Measurements from ENCODE around the gene EXPH5. TPM values are rescaled to one million over a fixed set of nuclear protein-coding genes. Genes with fewer than 3 reads are reported as not detected.

EXPH5 gene
- total and polyA plus RNA-seq, 12 donors = 0.14 to 7.4 (median 0.98) TPM

- intact Hi-C loops (cut with DNase I) = no loop called here
- Histone ChIP-seq H3K27me3 (no peaks in the 10 kb centered on the region), H3K9me3 (replicated peaks in 1 of 3) (no peaks in the 10 kb centered on the region), H3K4me1 (replicated peaks in 1 of 2) (no peaks in the 10 kb centered on the region), H3K4me3 (no peak overlapping the region), H3K27ac (no peak overlapping the region), H3K36me3 (replicated peaks in 1 of 2) (no peaks in the 10 kb centered on the region)
- WGBS, 4 donors = 91 to 100% (median 96%) methylated on average over 2 of the region's 2 CpGs
- DNase-seq = no peak
- TF ChIP-seq CTCF (IDR thresholded peaks at IDR 0.05) = no peak
- TF ChIP-seq POLR2A (IDR thresholded peaks at IDR 0.05) = no peak
Observed at GRCh38 chr11:108558222-108558621, 35.3 kb downstream of the EXPH5 start.

DNA sequence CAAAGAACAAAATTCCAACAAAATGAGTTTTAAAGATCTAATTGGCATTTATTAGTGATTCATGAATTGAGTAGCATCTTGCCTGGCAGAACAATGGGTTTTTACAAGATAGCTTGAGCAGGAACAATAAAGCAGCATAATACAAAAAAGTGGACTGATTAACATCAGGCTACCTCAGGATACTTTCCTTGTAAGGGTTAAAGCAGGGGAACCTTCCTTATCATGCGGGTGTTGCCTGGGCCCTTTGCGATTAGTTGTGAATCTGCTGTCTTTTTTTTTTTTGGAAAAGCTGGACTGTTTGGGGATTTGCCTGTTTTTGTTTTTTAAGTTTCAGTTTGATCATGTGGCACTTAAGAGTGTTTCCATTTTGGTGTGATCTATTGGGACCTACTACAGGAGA lies 37.5 kb downstream of the EXPH5 start:
- Histone ChIP-seq H3K27ac (no peak overlapping the region), H3K9me3 (replicated peaks in 1 of 3) (no peaks in the 10 kb centered on the region), H3K4me1 (replicated peaks in 1 of 2) (no peaks in the 10 kb centered on the region), H3K4me3 (no peak overlapping the region), H3K36me3 (replicated peaks in 1 of 2) (no peaks in the 10 kb centered on the region), H3K27me3 (no peaks in the 10 kb centered on the region)
- WGBS, 4 donors = 57 to 81% (median 65%) methylated on average over 2 of the region's 2 CpGs
- TF ChIP-seq CTCF (IDR thresholded peaks at IDR 0.05) (no peak), POLR2A (IDR thresholded peaks at IDR 0.05) (no peak)
- no peak for DNase-seq
- intact Hi-C loops (cut with DNase I) = no loop called here

GRCh38 chr11:108551651-108552462 lies 41.7 kb downstream of the EXPH5 start:
- Histone ChIP-seq H3K36me3 (replicated peaks in 1 of 2) (no peaks in the 10 kb centered on the region), H3K27me3 (no peaks in the 10 kb centered on the region), H3K4me3 (no peak overlapping the region), H3K9me3 (replicated peaks in 1 of 3) (no peaks in the 10 kb centered on the region), H3K4me1 (replicated peaks in 1 of 2) (no peaks in the 10 kb centered on the region), H3K27ac (peak overlapping the region in 2 of 5 donors; percentile 17 to 25)
- WGBS, 4 donors = 49 to 54% (median 51%) methylated on average over 10 of the region's 10 CpGs
- no peak for TF ChIP-seq CTCF (IDR thresholded peaks at IDR 0.05)
- TF ChIP-seq POLR2A (IDR thresholded peaks at IDR 0.05) = no peak
- DNase-seq = no peak
- intact Hi-C loops (cut with DNase I) = no loop called here

DNA sequence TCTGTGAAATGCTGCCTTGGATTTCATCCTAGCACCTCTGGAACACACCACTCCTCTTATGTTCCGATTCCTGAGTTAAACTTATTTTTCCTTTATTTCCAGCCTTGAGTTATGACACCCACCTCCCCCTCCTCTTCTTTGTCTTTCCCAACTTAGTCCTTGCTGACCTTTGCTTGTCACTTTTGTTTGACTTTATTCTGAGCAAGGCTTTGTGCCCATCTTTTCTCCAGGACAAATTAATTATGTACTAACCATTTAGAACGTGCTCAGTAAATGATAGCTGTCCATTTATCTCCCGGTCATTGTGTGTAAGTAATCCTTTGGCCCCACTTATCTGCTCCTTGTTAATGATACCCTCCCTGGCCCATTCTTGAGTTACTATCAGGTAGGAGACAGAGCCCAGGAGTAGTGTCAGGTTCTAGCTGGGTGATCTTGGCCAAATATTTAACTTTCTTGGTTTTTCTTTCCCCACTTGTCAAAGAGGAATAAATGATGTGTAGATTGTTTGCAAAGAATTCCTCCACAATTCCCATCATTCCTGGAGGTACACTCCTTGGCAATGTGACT lies 44.2 kb downstream of the EXPH5 start:
- Histone ChIP-seq H3K36me3 (replicated peaks in 1 of 2) (no peaks in the 10 kb centered on the region), H3K27me3 (no peaks in the 10 kb centered on the region), H3K27ac (no peak overlapping the region), H3K4me3 (no peak overlapping the region), H3K9me3 (replicated peaks in 1 of 3) (no peaks in the 10 kb centered on the region), H3K4me1 (replicated peaks in 1 of 2) (no peaks in the 10 kb centered on the region)
- 71 to 78% (median 77%) methylated on average over 3 of the region's 3 CpGs for WGBS, 4 donors
- DNase-seq = no peak
- intact Hi-C loops (cut with DNase I) = no loop called here
- TF ChIP-seq POLR2A (IDR thresholded peaks at IDR 0.05) = no peak
- no peak for TF ChIP-seq CTCF (IDR thresholded peaks at IDR 0.05)
